Activated CD8-positive, alpha-beta memory T cell treated with anti-CD3 and anti-CD28 coated beads, Interleukin-2, amount 50 U/mL, for 48 hours (primary cell): Measurements from ENCODE around the gene PDPN.

Experiments
- DNase-seq: peaks from one replicate; pipeline ENCODE4 v3.0.0-alpha.2; 2020

Gene PDPN

GRCh38 chr1:13619909-13620308 lies 36.3 kb downstream of the PDPN start:
- DNase-seq, result no peak

- no peak for DNase-seq
Measured at GRCh38 chr1:13620825-13621224, 37.2 kb downstream of the PDPN start.

- no peak for DNase-seq
Measured at GRCh38 chr1:13622446-13622845, 38.8 kb downstream of the PDPN start.

- no peak for DNase-seq
Measured at GRCh38 chr1:13623021-13623637, 39.5 kb downstream of the PDPN start.

- DNase-seq, result no peak
Measured at GRCh38 chr1:13624526-13624925, 40.9 kb downstream of the PDPN start.

- no peak for DNase-seq
Measured at GRCh38 chr1:13627127-13627526, 43.5 kb downstream of the PDPN start.

GRCh38 chr1:13628218-13628617 lies 44.6 kb downstream of the PDPN start:
- DNase-seq, result no peak

- DNase-seq, result no peak
Measured at GRCh38 chr1:13628711-13629110, 45.1 kb downstream of the PDPN start.

GRCh38 chr1:13642306-13643004 lies 58.8 kb downstream of the PDPN start:
- DNase-seq, result no peak

GRCh38 chr1:13643017-13643416 lies 59.4 kb downstream of the PDPN start:
- no peak for DNase-seq

GRCh38 chr1:13646521-13646920 lies 62.9 kb downstream of the PDPN start:
- no peak for DNase-seq

- DNase-seq, result no peak
Measured at GRCh38 chr1:13651279-13651678, 67.6 kb downstream of the PDPN start.

- DNase-seq, result no peak
Measured at GRCh38 chr1:13652238-13652637, 68.6 kb downstream of the PDPN start.

GRCh38 chr1:13661539-13661938 lies 77.9 kb downstream of the PDPN start:
- DNase-seq, result no peak

- no peak for DNase-seq
Measured at GRCh38 chr1:13662493-13662892, 78.9 kb downstream of the PDPN start.

GRCh38 chr1:13663969-13664368 lies 80.3 kb downstream of the PDPN start:
- no peak for DNase-seq

GRCh38 chr1:13664451-13664850 lies 80.8 kb downstream of the PDPN start:
- no peak for DNase-seq

GRCh38 chr1:13666317-13666716 lies 82.7 kb downstream of the PDPN start:
- no peak for DNase-seq
